ENCODE data around the gene AKAP6. TPM values are rescaled to one million over a fixed set of nuclear protein-coding genes. Genes with fewer than 3 reads are reported as not detected.

Gene AKAP6
- total RNA-seq, 2 experiments from 2014 or later = 1.2 to 1.4 TPM

- no peaks in the 10 kb centered on the region for H3K4me1 Mint-ChIP-seq (ENCODE audit: low read depth)
- no peak for ATAC-seq
- ChIA-PET POLR2A (no interaction called here), CTCF (no interaction called here)
- no peaks in the 10 kb centered on the region for H3K9me3 Mint-ChIP-seq
- no peaks in the 10 kb centered on the region for H3K36me3 Mint-ChIP-seq (ENCODE audit: low read depth)
- intact Hi-C loops (cut with micrococcal nuclease) = no loop called here
- H3K27me3 Mint-ChIP-seq = no peaks in the 10 kb centered on the region
- TF ChIP-seq CTCF (IDR thresholded peaks at IDR 0.05) = no peak
- no peak overlapping the region for H3K4me3 Mint-ChIP-seq
- DNase-seq = no peak
- no peak overlapping the region for H3K27ac Mint-ChIP-seq
These were observed 494.6 kb downstream of the AKAP6 start for GRCh38 chr14:32823706-32824105.

GRCh38 chr14:32824195-32824594, 495.1 kb downstream of the AKAP6 start:
- intact Hi-C loops (cut with micrococcal nuclease) = no loop called here
- H3K36me3 Mint-ChIP-seq (ENCODE audit: low read depth) = no peaks in the 10 kb centered on the region
- CTCF ChIA-PET = no interaction called here
- ATAC-seq (no peak), DNase-seq (no peak)
- no peak overlapping the region for H3K27ac Mint-ChIP-seq
- POLR2A ChIA-PET = no interaction called here
- no peaks in the 10 kb centered on the region for H3K27me3 Mint-ChIP-seq
- no peaks in the 10 kb centered on the region for H3K4me1 Mint-ChIP-seq (ENCODE audit: low read depth)
- TF ChIP-seq CTCF (IDR thresholded peaks at IDR 0.05) = no peak
- no peaks in the 10 kb centered on the region for H3K9me3 Mint-ChIP-seq
- no peak overlapping the region for H3K4me3 Mint-ChIP-seq

- no peak for DNase-seq
- H3K27ac Mint-ChIP-seq = no peak overlapping the region
- POLR2A ChIA-PET = no interaction called here
- CTCF ChIA-PET = no interaction called here
- H3K9me3 Mint-ChIP-seq = no peaks in the 10 kb centered on the region
- intact Hi-C loops (cut with micrococcal nuclease) = no loop called here
- no peak for ATAC-seq
- no peaks in the 10 kb centered on the region for H3K4me1 Mint-ChIP-seq (ENCODE audit: low read depth)
- no peaks in the 10 kb centered on the region for H3K36me3 Mint-ChIP-seq (ENCODE audit: low read depth)
- no peak for TF ChIP-seq CTCF (IDR thresholded peaks at IDR 0.05)
- H3K27me3 Mint-ChIP-seq = no peaks in the 10 kb centered on the region
- no peak overlapping the region for H3K4me3 Mint-ChIP-seq
These were observed 496.0 kb downstream of the AKAP6 start for GRCh38 chr14:32825058-32825457.

GRCh38 chr14:32826404-32827082, 497.4 kb downstream of the AKAP6 start:
- H3K36me3 Mint-ChIP-seq (ENCODE audit: low read depth) = no peaks in the 10 kb centered on the region
- no peaks in the 10 kb centered on the region for H3K4me1 Mint-ChIP-seq (ENCODE audit: low read depth)
- H3K27me3 Mint-ChIP-seq = no peaks in the 10 kb centered on the region
- no peak for ATAC-seq
- no peaks in the 10 kb centered on the region for H3K9me3 Mint-ChIP-seq
- TF ChIP-seq CTCF (IDR thresholded peaks at IDR 0.05) = no peak
- DNase-seq = no peak
- ChIA-PET POLR2A (no interaction called here), CTCF (no interaction called here)
- intact Hi-C loops (cut with micrococcal nuclease) = no loop called here
- H3K27ac Mint-ChIP-seq = no peak overlapping the region
- no peak overlapping the region for H3K4me3 Mint-ChIP-seq

- DNase-seq (no peak), ATAC-seq (no peak)
- no peaks in the 10 kb centered on the region for H3K4me1 Mint-ChIP-seq (ENCODE audit: low read depth)
- H3K4me3 Mint-ChIP-seq = no peak overlapping the region
- no peak overlapping the region for H3K27ac Mint-ChIP-seq
- no peaks in the 10 kb centered on the region for H3K36me3 Mint-ChIP-seq (ENCODE audit: low read depth)
- H3K9me3 Mint-ChIP-seq = no peaks in the 10 kb centered on the region
- intact Hi-C loops (cut with micrococcal nuclease) = no loop called here
- CTCF ChIA-PET = no interaction called here
- POLR2A ChIA-PET = no interaction called here
- no peaks in the 10 kb centered on the region for H3K27me3 Mint-ChIP-seq
- no peak for TF ChIP-seq CTCF (IDR thresholded peaks at IDR 0.05)
These were observed 498.4 kb downstream of the AKAP6 start for GRCh38 chr14:32827514-32827913.
